H9 (cell line): Measurements from ENCODE around the gene DCP1B. TPM values are rescaled to one million over a fixed set of nuclear protein-coding genes. Genes with fewer than 3 reads are reported as not detected.

ENCODE experiments used
- DNase-seq: peaks from one replicate; pipeline ENCODE4 v3.0.0-alpha.2; 2017
- H2AFZ ChIP-seq: one replicate; pipeline ENCODE4 v1.6.1; 2013; ENCODE audit warnings: mild to moderate bottlenecking, low read length, control low read depth, moderate library complexity
- H2AK5ac ChIP-seq: 2 replicates; pipeline ENCODE4 v1.6.1; 2013; ENCODE audit warnings: low read length, control low read depth, mixed read lengths; ENCODE audit not compliant: insufficient read length
- H2BK120ac ChIP-seq: one replicate; pipeline ENCODE4 v1.6.1; 2013; ENCODE audit warnings: low read depth, mild to moderate bottlenecking, low read length, control low read depth, inconsistent platforms; ENCODE audit not compliant: poor library complexity, severe bottlenecking
- H2BK12ac ChIP-seq: 2 replicates; pipeline ENCODE4 v1.6.1; 2013; ENCODE audit warnings: low read length, control low read depth, mixed read lengths, low read depth; ENCODE audit not compliant: insufficient read length
- H2BK15ac ChIP-seq: 2 replicates; pipeline ENCODE4 v1.6.1; 2013; ENCODE audit warnings: low read depth, low read length, control low read depth
- H2BK20ac ChIP-seq: one replicate; pipeline ENCODE4 v1.6.1; 2013; ENCODE audit warnings: low read depth, mild to moderate bottlenecking, low read length, control low read depth, inconsistent platforms; ENCODE audit not compliant: poor library complexity, severe bottlenecking
- H2BK5ac ChIP-seq: 2 replicates; pipeline ENCODE4 v1.6.1; 2013; ENCODE audit warnings: low read length, control low read depth, mixed read lengths; ENCODE audit not compliant: insufficient read length
- H3K14ac ChIP-seq: 2 replicates; pipeline ENCODE4 v1.6.1; 2013; ENCODE audit warnings: low read length, control low read depth; ENCODE audit not compliant: insufficient read depth
- H3K18ac ChIP-seq: 2 replicates; pipeline ENCODE4 v1.6.1; 2013; ENCODE audit warnings: low read depth, mild to moderate bottlenecking, mixed read lengths, low read length, control low read depth; ENCODE audit not compliant: insufficient read length
- H3K23ac ChIP-seq: 2 replicates; pipeline ENCODE4 v1.6.1; 2013; ENCODE audit warnings: low read length, control low read depth, mixed read lengths, low read depth; ENCODE audit not compliant: insufficient read length
- H3K23me2 ChIP-seq: 2 replicates; pipeline ENCODE4 v1.6.1; 2013; ENCODE audit warnings: low read depth, mild to moderate bottlenecking, mixed read lengths, low read length, control low read depth; ENCODE audit not compliant: insufficient read length, poor library complexity, severe bottlenecking
- H3K27ac ChIP-seq: 2 replicates; pipeline ENCODE4 v1.5.1; 2013; ENCODE audit warnings: low read length, control low read depth, mixed read lengths, low read depth; ENCODE audit not compliant: insufficient read length
- H3K27me3 ChIP-seq: 2 replicates; pipeline ENCODE4 v1.6.1; 2013; ENCODE audit warnings: low read length, control low read depth, inconsistent platforms; ENCODE audit not compliant: insufficient read depth
- H3K4ac ChIP-seq: 2 replicates; pipeline ENCODE4 v1.6.1; 2013; ENCODE audit warnings: low read depth, mild to moderate bottlenecking, control low read depth, inconsistent platforms, low read length, moderate library complexity
- H3K4me1 ChIP-seq: 2 replicates; pipeline ENCODE4 v1.6.1; 2013; ENCODE audit warnings: low read length, control low read depth, inconsistent platforms; ENCODE audit not compliant: insufficient read depth
- H3K4me2 ChIP-seq: 2 replicates; pipeline ENCODE4 v1.6.1; 2013; ENCODE audit warnings: low read length, control low read depth, mixed read lengths; ENCODE audit not compliant: insufficient read length, insufficient read depth
- H3K56ac ChIP-seq: 2 replicates; pipeline ENCODE4 v1.6.1; 2013; ENCODE audit warnings: low read depth, mild to moderate bottlenecking, mixed read lengths, low read length, control low read depth; ENCODE audit not compliant: insufficient read length
- H3K79me1 ChIP-seq: 2 replicates; pipeline ENCODE4 v1.6.1; 2013; ENCODE audit warnings: low read depth, mild to moderate bottlenecking, moderate library complexity, low read length, control low read depth, inconsistent platforms; ENCODE audit not compliant: insufficient read depth, poor library complexity, severe bottlenecking
- H3K79me2 ChIP-seq: 2 replicates; pipeline ENCODE4 v1.6.1; 2013; ENCODE audit warnings: low read length, control low read depth, inconsistent platforms; ENCODE audit not compliant: insufficient read depth
- H3K9ac ChIP-seq: 2 replicates; pipeline ENCODE4 v1.6.1; 2013; ENCODE audit warnings: low read length, control low read depth, mixed read lengths; ENCODE audit not compliant: insufficient read length; ENCODE audit errors: extremely low read depth
- H3K9me3 ChIP-seq: one replicate; pipeline ENCODE4 v1.6.1; 2013; ENCODE audit warnings: low read depth, low read length, inconsistent platforms; ENCODE audit not compliant: control insufficient read depth
- H3T11ph ChIP-seq: one replicate; pipeline ENCODE4 v1.6.1; 2013; ENCODE audit warnings: mild to moderate bottlenecking, low read length, control low read depth, inconsistent platforms
- H4K20me1 ChIP-seq: one replicate; pipeline ENCODE4 v1.6.1; 2013; ENCODE audit not compliant: control insufficient read depth, insufficient read length, insufficient read depth
- H4K5ac ChIP-seq: 2 replicates; pipeline ENCODE4 v1.6.1; 2013; ENCODE audit warnings: low read depth, mild to moderate bottlenecking, mixed read lengths, low read length, control low read depth; ENCODE audit not compliant: insufficient read length
- H4K8ac ChIP-seq: replicated peaks from 2 replicates; pipeline ENCODE4 v1.6.1; 2013; ENCODE audit warnings: low read length, control low read depth, mixed read lengths, low read depth; ENCODE audit not compliant: insufficient read length
- H4K91ac ChIP-seq: 2 replicates; pipeline ENCODE4 v1.6.1; 2013; ENCODE audit warnings: low read depth, mild to moderate bottlenecking, moderate library complexity, mixed read lengths, low read length, control low read depth; ENCODE audit not compliant: insufficient read length
- H3K27ac Mint-ChIP-seq, 3 experiments: 2 replicates in 2 of 3; 3 replicates in 1 of 3; pipeline ENCODE4 v1.8.0; 2020 to 2021; ENCODE audit warnings: mixed read lengths in 3 of 3, mild to moderate bottlenecking in 1 of 3, moderate library complexity in 1 of 3
- H3K27me3 Mint-ChIP-seq: 2 replicates; pipeline ENCODE4 v1.8.0; 2021; ENCODE audit warnings: low read depth, mild to moderate bottlenecking, moderate library complexity, mixed read lengths
- H3K36me3 Mint-ChIP-seq, 3 experiments: 2 replicates in 2 of 3; 3 replicates in 1 of 3; pipeline ENCODE4 v1.8.0; 2020 to 2021; ENCODE audit warnings: low read depth in 3 of 3, mixed read lengths in 3 of 3; ENCODE audit not compliant: insufficient read depth in 1 of 3
- H3K4me1 Mint-ChIP-seq, 2 experiments: 2 replicates each; pipeline ENCODE4 v1.8.0; 2020; ENCODE audit warnings: mixed read lengths in 2 of 2
- H3K4me3 Mint-ChIP-seq, 2 experiments: 2 replicates in 1 of 2; 3 replicates in 1 of 2; pipeline ENCODE4 v1.8.0; 2020 to 2021; ENCODE audit warnings: mild to moderate bottlenecking in 2 of 2, mixed read lengths in 2 of 2, moderate library complexity in 1 of 2
- H3K9me3 Mint-ChIP-seq, 2 experiments: 2 replicates in 1 of 2; 3 replicates in 1 of 2; pipeline ENCODE4 v1.8.0; 2020; ENCODE audit warnings: mild to moderate bottlenecking in 2 of 2, mixed read lengths in 2 of 2, moderate library complexity in 1 of 2
- CTCF ChIP-seq: fragments of 200-600 bp; sonication (generic); conservative IDR thresholded peaks from 3 replicates; pipeline ENCODE4 v1.8.0; 2021; ENCODE audit warnings: antibody characterized with exemption, mild to moderate bottlenecking
- WGBS: extraction: QIAGEN DNeasy Blood & Tissue Kit; methylation state at CpG from one replicate; pipeline ENCODE4 v1.1.7; 2013; ENCODE audit warnings: missing lambda C conversion rate, low lambda C conversion rate, mixed read lengths; ENCODE audit not compliant: insufficient read length; ENCODE audit errors: extremely low coverage; 5-methylcytosine and 5-hydroxymethylcytosine counted together
- total RNA-seq: library from RNA; stranded (reverse); gene quantifications from 2 replicates; pipeline ENCODE4 v1.2.1, GENCODE V29; 2021

The DCP1B gene
- total RNA-seq, 1 experiment from 2014 or later = 11.2 TPM

DNA sequence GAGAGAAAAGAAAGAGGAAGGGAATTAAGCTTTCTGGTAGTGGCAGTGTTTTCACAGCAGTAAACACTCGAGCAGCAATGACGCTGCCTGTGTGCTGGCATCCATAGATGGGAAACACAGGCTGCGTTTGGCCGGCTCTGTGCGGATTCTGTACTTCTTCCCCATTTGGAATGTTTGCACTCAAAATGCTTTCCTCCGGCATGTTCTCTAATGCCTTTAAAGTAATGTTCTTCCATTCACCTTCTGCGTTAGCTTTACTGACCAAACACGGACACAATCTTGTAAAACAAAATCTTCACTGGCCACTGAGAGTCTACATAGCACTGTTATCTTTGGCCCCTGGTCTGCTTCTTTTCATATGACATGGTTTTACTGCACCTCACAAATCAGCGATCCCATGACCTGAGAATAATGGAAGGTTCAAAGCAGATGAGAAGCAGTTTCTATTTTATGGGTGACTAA is 31.4 kb downstream of the DCP1B start:
- Histone ChIP-seq H2AFZ (no peak overlapping the region), H4K20me1 (no peaks in the 10 kb centered on the region), H3K18ac (no peak overlapping the region), H3K27ac (no peak overlapping the region), H4K91ac (no peak overlapping the region), H3K14ac (no peak overlapping the region), H2AK5ac (no peak overlapping the region), H3T11ph (no peak overlapping the region), H3K9me3 (no peaks in the 10 kb centered on the region), H3K23me2 (peaks cover 3% of the 10 kb centered on the region), H2BK120ac (no peak overlapping the region), H2BK5ac (no peak overlapping the region), H2BK15ac (no peak overlapping the region), H3K23ac (no peak overlapping the region), H4K5ac (no peak overlapping the region), H2BK12ac (no peak overlapping the region), H3K56ac (no peak overlapping the region), H3K79me1 (no peaks in the 10 kb centered on the region), H3K79me2 (no peaks in the 10 kb centered on the region), H3K9ac (no peak overlapping the region), H3K4ac (no peak overlapping the region), H3K4me2 (no peak overlapping the region), H3K4me1 (no peaks in the 10 kb centered on the region; the same call in 1 of the 2 replicates), H2BK20ac (no peak overlapping the region), H3K27me3 (no peaks in the 10 kb centered on the region), H4K8ac (no peak overlapping the region)
- WGBS = no CpG with 5 or more reads among the region's 9 CpGs
- no peaks in the 10 kb centered on the region for H3K9me3 Mint-ChIP-seq
- H3K27me3 Mint-ChIP-seq = no peaks in the 10 kb centered on the region
- H3K27ac Mint-ChIP-seq = no peak overlapping the region
- H3K36me3 Mint-ChIP-seq = no peaks in the 10 kb centered on the region
- no peak overlapping the region for H3K4me3 Mint-ChIP-seq
- peaks cover 0 to 7% of the 10 kb centered on the region in 2 experiments; a peak in 3 of 4 replicates for H3K4me1 Mint-ChIP-seq
- DNase-seq = no peak
- no peak for TF ChIP-seq CTCF
